ENCODE data around the gene TFB2M. TPM values are rescaled to one million over a fixed set of nuclear protein-coding genes. Genes with fewer than 3 reads are reported as not detected.

TFB2M gene
- total RNA-seq, 1 donor, result 10.5 TPM

DNA sequence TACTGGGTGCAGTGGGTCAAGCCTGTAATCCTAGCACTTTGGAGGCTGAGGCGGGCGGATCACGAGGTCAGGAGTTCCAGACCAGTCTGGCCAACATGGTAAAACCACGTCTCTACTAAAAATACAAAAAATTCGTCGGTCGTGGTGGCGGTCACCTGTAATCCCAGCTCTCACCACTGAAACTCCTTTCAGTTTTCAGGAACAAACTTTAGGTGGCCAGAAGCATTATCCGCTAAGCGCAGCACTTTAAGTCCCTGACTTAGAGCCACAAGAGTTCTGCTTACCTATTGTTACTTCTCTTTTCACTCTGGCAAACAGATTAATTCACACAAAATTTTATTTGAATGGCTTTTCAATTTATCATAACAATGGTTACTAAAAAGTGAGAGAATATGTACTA, 5.2 kb downstream of the TFB2M start:
- peak in 1 of 3 donors; percentile 34 for DNase-seq (ENCODE audit: low read depth in 2 of 3, low spot score in 2 of 3)

DNA sequence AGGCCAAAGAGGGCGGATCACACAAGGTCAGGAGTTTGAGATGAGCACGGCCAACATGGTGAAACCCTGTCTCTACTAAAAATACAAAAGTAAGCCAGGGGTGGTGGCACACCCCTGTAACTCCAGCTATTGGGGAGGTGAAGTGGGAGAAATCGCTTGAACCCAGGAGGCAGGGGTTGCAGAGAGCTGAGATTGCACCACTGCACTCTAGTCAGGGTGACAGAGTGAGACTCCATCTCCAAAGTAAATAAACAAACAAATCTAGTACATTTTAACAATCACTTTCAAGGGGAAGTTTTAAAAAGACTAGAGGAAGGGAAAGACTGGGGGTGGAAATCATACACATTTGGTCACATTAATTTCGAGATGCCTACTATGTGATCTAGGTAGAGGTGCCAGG, 6.8 kb downstream of the TFB2M start:
- DNase-seq (ENCODE audit: low read depth in 2 of 3, low spot score in 2 of 3), result no peak

DNA sequence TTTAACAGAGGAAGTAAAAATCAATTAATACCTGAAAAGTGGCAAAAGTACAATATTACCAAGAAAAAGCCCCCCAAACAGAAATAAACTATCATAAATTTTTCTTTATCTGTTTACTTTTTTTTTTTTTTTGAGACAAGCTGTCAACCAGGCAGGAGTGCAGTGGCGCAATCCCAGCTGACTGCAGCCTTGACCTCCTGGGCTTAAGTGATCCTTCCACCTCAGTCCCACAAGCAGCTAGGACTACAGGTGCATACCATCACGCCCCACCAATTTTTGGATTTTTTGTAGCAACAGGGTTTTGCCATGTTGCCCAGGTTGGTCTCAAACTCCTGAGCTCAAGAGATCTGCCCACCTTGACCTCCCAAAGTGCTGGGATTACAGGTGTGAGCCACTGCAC, 8.0 kb downstream of the TFB2M start:
- no peak for DNase-seq (ENCODE audit: low read depth in 2 of 3, low spot score in 2 of 3)

DNA sequence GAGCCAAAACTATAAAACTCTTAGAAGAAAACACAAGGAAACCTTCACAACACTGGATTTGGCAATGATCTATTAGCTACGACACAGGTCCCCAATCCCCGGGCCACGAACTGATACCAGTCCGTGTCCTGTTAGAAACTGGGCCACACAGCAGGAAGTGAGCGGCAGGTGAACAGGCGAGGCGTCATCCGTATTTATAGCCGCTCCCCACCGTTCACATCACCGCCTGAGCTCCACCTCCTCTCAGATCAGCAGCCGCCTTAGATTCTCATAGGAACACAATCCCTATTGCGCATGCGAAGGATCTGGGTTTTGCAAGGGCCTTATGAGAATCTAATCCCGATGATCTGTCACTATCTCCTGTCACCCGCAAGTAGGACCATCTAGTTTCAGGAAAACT, 11.9 kb downstream of the TFB2M start:
- no peak for DNase-seq (ENCODE audit: low read depth in 2 of 3, low spot score in 2 of 3)

DNA sequence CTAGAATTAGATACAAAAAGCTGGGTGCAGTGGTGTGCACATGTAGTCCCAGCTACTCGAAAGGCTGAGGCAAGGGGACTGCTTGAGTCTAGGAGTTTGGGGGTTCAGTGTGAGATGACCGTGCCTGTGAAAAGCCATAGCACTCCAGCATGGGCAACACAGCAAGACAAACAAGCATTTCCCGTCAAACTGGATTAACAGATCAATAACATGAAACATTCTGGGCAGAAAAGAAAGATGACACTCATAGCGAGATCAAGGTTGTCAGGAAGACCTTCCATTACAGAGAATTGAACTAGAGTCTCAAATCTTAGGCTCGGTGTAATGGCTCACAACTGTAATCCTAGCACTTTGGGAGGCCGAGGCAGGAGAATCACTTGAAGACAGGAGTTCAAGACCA, 14.0 kb downstream of the TFB2M start:
- DNase-seq (ENCODE audit: low read depth in 2 of 3, low spot score in 2 of 3), result no peak

DNA sequence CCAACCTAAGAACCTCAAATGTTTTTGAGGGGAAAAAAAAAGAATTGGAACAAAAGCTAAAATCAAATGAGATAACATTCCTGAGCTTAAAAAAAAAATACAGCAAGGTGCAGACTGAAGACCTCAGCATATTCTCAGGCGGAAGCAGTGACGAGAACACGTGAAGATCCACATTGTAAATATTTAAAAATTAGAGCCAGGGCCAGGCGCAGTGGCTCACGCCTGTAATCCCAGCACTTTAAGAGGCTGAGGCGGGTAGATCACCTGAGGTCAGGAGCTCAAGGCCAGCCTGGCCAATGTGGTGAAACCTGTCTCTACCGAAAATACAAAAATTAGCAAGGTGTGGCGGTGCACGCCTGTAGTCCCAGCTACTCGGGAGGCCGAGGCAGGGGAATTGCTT, 15.7 kb downstream of the TFB2M start:
- DNase-seq (ENCODE audit: low read depth in 2 of 3, low spot score in 2 of 3), result no peak

DNA sequence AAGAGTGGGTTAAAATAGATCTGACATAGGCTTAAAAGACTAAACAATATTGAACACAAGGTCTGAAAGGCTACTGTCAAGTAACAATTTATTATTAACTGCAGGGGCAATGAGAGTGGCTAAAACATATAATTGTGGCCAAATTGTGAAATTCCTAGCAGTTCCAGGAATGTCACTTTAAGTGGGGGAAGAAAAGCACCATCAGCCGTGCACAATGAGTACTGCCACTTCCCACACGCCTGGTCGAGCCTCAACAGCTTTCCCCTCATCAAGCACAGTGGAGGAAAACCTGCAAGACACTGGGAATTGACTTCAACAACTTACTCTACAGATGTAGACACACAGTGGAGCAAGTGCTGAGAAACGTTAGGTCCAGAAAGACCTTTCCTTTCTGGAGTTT, 16.4 kb downstream of the TFB2M start:
- DNase-seq (ENCODE audit: low read depth in 2 of 3, low spot score in 2 of 3), result no peak

DNA sequence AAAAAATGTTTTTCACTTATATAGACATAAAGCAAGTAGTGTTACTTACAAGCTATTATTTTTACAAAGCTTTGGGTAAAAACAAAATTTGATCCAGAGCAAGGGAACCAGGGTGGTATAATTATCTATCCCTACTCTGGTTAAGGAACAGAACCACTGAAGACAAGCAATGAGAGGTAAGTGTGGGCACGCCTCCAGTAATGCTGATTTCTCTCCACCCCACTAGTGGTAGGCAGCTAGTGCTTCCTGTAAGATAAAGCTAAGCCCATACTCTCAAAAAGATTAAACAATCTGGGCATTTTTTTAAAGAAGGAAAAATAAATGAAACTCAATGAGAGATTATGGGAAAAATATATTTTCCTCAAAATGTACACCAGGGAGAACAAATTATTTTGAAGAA, 22.1 kb downstream of the TFB2M start:
- no peak for DNase-seq (ENCODE audit: low read depth in 2 of 3, low spot score in 2 of 3)

DNA sequence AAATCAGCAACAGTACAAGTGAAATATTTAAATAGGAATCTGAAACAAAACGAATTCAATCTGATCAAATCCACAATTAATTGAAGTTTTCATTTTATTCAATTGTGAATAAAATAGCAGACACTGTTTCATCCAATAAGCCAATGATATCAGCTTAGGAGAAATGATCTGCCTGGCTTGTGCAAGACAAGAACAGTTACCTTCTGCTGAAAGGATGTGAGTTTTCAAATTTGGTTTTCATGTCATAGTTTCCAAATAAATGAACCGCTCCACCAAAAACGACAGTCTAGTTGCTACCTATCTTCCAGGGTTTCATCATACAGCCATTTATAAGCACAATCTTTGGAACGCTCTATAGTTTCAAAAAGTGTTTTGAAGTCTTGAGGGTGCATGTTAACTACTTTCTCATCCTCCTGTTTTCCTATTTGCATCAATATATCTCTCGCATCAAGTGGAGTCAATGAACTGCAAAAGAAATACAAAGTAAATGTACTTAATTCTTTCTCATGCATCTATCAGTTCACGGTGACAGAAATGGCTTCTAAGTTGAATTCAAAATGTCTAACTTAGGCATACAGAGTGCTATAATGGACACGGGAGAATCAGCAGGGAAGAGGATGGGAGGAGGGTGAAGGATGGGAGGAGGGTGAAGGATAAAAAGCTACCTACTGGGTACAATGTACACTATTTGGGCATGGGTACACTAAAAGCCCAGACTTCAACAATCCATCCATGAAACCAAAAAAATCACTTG, 25.1 kb downstream of the TFB2M start:
- DNase-seq (ENCODE audit: low read depth in 2 of 3, low spot score in 2 of 3), result no peak

DNA sequence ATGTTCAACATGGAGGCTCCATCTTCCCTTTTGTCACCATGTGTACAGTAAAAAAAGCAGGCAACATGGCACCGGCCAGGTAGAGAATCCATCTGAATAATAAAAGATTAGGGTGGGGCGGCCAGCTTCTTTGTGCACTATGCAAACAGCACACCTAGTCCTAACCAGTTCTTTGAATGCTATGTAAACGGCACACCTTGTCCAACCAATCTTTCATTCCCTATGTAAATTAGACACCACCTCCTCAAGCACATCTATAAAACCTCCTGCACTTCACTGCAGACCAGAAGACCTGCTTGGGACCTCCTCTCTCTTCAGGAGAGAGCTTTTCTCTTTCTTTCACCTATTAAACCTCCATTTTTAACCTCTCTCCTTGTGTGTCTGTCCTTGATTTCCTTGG, 28.2 kb downstream of the TFB2M start:
- DNase-seq (ENCODE audit: low read depth in 2 of 3, low spot score in 2 of 3), result no peak

DNA sequence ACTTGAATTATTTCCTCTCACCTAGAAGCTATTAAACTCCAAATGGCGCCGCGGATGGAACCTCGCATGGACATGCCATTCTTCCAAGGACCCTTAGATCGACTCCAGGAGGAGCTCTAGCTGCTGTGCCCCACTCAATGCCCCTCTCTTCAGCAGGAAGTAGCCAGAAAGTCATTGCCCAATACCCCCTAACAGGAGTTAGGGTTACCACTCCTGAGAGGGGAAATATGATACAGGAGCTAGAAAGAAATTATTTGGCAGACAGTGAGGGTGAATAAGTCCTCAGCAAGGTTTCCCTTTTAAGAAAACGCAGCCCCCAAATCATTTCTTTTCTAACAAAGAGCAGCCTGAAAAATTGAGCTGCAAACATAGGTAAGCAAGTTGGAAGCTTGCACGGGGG, 28.6 kb downstream of the TFB2M start:
- no peak for DNase-seq (ENCODE audit: low read depth in 2 of 3, low spot score in 2 of 3)

DNA sequence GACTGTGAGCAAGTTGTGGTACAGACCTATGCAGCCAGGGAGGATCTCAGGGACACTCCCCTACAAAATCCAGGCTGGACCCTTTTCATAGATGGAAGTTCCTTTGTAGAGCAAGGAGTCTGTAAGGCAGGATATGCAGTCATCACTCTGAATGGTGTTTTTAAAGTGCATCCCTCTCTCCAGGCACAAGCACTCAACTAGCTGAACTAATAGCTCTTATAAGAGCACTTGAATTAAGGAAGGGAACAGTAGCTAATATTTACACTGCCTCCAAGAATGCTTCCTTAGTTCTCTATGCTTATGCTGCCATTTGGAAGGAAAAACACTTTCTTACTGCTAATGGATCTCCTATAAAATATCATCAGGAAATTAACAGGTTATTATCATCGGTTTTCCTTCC, 31.9 kb downstream of the TFB2M start:
- no peak for DNase-seq (ENCODE audit: low read depth in 2 of 3, low spot score in 2 of 3)

DNA sequence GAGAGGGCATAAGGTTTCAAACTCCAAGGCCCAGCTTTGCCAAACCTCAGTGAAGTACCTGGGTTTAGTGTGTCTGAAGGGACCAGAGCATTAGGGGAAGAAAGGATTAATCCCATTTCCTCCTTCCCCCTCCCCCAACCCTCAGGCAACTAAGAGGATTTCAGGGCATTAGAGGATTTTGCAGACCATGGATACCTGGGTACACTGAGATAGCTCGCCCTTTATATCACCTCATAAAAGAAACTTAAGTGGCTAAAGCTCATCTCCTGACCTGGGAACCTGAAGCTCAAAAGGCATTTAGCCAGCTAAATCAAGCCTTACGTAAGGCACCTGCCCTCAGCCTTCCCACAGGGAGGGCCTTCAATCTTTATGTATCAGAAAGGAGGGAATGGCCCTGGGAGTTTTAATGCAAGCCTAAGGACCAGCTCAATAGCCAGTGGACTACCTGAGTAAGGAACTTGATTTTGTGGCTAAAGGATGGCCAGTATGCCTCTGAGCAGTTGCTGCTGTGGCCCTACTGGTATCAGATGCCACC, 32.6 kb downstream of the TFB2M start:
- no peak for DNase-seq (ENCODE audit: low read depth in 2 of 3, low spot score in 2 of 3)

DNA sequence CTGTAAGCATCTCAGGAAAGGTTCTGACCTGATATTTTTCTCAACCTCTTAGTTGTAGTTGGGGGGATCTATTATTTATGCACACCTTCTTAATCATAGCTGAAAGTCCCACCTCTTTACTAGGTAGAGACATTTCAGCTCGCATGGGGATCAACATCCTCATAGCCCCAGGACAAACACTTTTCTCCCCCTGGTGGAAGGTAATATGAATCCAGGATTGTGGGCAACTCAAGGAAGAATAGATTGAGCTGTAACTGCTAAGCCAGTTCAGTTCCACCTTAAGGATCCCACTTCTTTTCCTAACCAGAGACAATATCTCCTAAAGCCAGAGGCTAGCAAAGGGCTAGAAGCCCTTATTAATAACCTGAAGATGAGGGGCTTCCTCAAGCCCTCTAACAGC, 33.5 kb downstream of the TFB2M start:
- DNase-seq (ENCODE audit: low read depth in 2 of 3, low spot score in 2 of 3), result no peak

DNA sequence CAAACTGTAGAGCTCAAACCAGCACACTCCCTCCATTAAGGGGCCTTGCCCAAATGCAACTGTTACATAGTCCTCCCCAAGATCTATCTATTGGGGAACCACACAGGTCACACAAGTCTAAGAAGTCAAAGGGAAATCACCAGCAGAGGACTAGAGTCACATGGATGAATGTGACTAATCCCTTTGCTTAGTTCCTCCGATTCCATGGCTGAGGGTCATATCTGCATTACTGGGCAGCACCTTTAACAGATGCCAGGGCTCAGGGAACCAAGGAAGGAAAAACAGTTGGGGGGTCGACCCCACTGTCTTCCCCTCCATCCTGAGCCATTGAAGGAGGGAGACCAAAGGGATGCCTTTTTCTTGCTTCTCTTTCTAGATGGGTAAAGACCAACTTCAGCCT, 35.6 kb downstream of the TFB2M start:
- DNase-seq (ENCODE audit: low read depth in 2 of 3, low spot score in 2 of 3), result no peak

DNA sequence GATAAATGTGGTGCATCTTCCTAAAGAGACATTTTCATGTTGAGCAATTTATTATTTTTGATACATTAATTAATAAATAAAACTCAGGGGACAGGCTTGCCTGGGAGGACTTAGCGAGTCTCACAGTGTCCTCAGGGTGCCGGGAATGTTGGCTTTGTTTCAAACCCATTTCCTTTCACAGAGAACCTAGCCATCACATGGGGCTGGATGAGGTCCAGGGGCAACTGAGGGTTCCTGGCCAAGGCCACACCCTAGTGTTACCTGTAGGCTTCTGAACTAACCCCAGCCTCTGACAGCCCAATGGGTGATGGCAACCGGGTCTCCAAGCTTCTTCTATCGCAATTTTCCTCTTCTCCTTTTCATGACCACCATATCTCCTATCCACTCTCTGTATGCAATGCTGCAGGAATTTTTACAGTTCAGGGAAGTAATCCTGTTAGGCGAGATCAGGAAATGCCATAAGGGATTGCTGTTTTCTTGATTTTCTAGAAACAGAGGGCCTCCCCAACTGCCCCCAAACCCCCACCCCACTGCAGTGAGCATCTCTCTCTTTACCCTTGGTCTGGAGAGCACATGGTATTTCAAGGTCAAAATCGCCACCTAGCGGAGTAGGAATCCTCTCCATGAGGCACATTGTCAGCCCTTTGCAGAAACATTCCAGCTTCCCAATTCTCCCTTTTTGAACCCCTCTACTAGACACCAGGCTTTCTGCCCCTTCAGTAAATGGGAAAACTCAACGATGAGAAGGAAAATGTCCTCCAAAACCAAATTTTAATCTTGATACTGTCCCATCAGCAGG, 36.9 kb downstream of the TFB2M start:
- no peak for DNase-seq (ENCODE audit: low read depth in 2 of 3, low spot score in 2 of 3)

DNA sequence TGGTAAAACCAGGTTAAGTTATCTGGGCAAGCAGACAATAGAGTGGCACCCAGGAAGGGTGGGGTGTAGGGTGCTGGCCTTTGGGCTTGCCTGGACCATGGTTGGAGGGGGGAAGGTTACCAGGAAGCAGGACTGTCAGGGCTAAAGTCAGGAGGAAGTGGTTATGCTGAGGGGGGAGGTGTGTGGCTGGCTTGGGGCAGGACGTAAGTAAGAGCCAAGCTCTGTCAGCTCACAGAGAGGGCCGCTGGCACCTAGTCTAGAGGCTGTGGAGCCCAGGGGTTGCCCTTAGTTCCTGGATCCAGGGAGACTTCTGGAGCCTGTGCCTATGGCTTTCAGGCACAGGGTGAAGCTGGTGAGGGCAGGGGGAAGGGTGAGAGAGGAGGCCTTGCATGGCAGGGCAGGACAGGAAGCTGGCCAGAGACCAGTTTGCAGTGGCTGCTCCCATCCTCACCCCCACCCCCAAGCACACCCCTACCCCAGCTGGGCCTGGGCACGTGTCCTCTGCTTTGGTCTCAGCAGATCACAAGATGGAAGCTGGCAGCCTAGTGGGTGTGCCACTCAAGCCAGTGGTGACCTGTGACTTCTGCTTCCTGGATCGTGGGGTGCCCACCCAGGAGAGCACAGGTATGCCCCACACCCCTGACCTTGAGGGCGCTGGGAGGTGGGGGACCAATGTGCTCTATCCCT, 38.5 kb downstream of the TFB2M start:
- DNase-seq (ENCODE audit: low read depth in 2 of 3, low spot score in 2 of 3), result peak in 1 of 3 donors; percentile 29

DNA sequence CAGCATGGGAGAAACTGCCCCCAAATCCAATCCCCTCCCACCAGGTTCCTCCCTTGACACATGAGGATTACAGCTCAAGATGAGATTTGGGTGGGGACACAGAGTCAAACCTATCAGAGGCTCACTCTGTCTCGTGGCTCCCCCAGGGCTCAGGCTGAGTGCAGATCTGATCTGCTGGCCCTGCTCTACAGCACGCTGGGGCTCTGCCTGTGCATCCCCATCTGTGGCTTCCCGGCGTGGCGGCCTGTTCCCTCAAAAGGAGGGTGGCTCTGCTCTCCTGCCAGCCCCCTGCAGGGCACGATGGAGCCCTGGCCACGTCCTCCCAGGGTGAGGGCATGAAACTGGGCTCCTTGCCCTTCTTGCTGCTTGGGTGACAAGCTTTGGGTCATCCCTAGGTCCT, 39.1 kb downstream of the TFB2M start:
- no peak for DNase-seq (ENCODE audit: low read depth in 2 of 3, low spot score in 2 of 3)

DNA sequence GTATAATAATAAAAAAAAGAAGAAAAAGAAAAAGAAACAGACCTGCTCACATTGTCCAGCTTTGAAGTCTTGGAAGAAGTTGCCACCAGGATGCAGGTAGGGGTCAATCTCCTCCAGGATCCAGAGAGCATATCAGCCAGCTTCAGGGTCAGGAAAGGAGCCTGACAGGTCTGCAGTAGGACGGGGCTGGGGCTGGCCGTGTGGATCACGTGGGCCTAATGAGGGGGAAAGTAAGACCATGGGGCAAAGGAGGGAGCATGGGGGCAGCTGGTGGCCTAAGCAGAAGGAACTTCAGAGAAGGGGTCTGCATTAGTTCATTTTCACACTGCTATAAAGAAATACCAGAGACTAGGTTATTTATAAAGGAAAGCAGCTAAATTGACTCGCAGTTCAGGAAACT, 39.7 kb downstream of the TFB2M start:
- no peak for DNase-seq (ENCODE audit: low read depth in 2 of 3, low spot score in 2 of 3)

DNA sequence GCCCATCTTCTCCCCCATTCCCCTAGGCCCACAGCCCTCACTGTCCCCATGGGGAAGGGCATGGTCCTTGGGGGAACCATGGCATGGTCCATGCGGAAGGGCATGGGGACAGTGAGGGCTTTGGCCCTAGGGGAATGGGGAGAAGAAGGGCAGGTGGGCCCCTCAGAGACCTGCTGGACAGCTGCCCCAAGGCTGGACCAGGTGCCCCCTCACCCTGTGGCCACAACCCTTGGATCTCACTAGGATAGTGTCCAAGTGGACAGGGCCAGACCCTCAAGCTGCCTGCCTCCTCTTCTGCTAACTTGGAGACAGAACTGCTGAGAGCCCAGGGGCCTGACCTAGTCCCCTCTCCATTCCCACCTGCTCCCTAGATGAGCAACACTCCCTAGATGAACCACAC, 46.5 kb downstream of the TFB2M start:
- no peak for DNase-seq (ENCODE audit: low read depth in 2 of 3, low spot score in 2 of 3)

DNA sequence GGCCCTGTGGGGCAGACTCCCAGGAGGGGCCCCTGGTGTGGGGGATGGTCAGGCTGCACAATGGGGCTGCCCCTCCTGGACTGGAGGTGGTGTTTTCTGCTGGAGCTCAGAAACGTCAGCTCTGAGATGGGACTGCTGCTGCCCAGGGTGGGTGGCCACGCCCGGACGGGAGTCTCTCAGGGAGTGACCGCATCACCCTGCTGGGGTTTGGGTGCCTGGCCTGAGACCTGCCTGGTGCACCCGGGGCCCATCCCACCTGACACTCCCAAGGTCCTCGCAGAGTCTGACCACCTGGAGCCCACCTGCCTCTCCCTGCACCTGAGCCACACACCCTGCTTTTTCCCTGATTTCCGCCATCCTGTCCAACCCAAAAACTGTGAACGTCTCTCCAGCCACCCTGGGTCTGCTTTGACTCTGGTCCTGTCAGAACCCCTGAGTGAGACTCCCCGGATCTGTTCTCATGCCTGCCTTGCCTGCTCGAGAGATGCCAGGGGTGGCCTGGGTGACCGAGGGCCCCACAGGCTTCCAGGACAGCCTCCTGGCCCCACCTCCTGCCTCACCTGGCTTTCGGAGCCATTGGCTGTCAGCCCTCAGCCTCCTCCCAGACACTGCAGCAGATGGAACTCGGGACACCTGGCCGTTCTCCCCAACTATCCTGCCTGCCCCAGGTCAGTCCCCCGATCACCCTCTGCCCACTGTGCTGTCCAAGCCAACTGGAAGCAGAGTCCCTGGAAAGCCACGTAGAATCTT, 47.4 kb downstream of the TFB2M start:
- no peak for DNase-seq (ENCODE audit: low read depth in 2 of 3, low spot score in 2 of 3)

Measured in hematopoietic multipotent progenitor cell (in vitro differentiated cells).